OCI-LY3 (cell line): ENCODE measurements around the gene CABP2.

Experiments
- H2AFZ ChIP-seq: fragments of 200-600, 300-600 bp; shearing (Covaris generic); 2 replicates; pipeline ENCODE4 v1.6.0; 2014; ENCODE audit warnings: antibody characterized with exemption, low read depth, low read length
- H3K27ac ChIP-seq: fragments of 200-600, 300-600 bp; sonication (generic); 2 replicates; pipeline ENCODE4 v1.5.1; 2014; ENCODE audit warnings: mild to moderate bottlenecking, low read length, moderate library complexity, mixed read lengths
- H3K27me3 ChIP-seq: fragments of 200-600, 300-600 bp; sonication (generic); 2 replicates; pipeline ENCODE4 v1.6.1; 2014; ENCODE audit warnings: low read depth, low read length, mixed read lengths
- H3K36me3 ChIP-seq: fragments of 200-600, 300-600 bp; sonication (generic); replicated peaks from 2 replicates; pipeline ENCODE3; 2014; ENCODE audit warnings: low read depth, low read length, mixed read lengths
- H3K4me1 ChIP-seq: fragments of 300-600, 200-600 bp; sonication (generic); 2 replicates; pipeline ENCODE4 v1.6.1; 2014; ENCODE audit warnings: low read length, mixed read lengths
- H3K4me2 ChIP-seq: fragments of 200-600, 300-600 bp; sonication (generic); 2 replicates; pipeline ENCODE4 v1.6.1; 2014; ENCODE audit warnings: low read length, mixed read lengths
- H3K4me3 ChIP-seq: fragments of 300-600, 200-600 bp; sonication (generic); 2 replicates; pipeline ENCODE4 v1.5.1; 2014; ENCODE audit warnings: antibody characterized with exemption, mild to moderate bottlenecking, low read length, moderate library complexity
- H3K79me2 ChIP-seq: fragments of 300-600, 200-600 bp; shearing (Covaris generic); 2 replicates; pipeline ENCODE4 v1.6.1; 2014; ENCODE audit warnings: mild to moderate bottlenecking, low read length, mixed read lengths
- H3K9ac ChIP-seq: fragments of 300-600, 200-600 bp; shearing (Covaris generic); 2 replicates; pipeline ENCODE4 v1.6.0; 2014; ENCODE audit warnings: mild to moderate bottlenecking, low read length, moderate library complexity
- H3K9me3 ChIP-seq: fragments of 200-600, 300-600 bp; shearing (Covaris generic); 2 replicates; pipeline ENCODE4 v1.6.1; 2014; ENCODE audit warnings: low read length, mixed read lengths; ENCODE audit not compliant: insufficient read depth
- H4K20me1 ChIP-seq: fragments of 200-600, 300-600 bp; sonication (generic); 2 replicates; pipeline ENCODE4 v1.6.1; 2016; ENCODE audit warnings: low read length, mixed read lengths; ENCODE audit not compliant: insufficient read depth
- EZH2phosphoT487 ChIP-seq: fragments of 200-600 bp; shearing (Covaris generic); IDR thresholded peaks from 2 replicates; pipeline ENCODE4 v1.6.1; 2018; ENCODE audit warnings: antibody characterized with exemption, mixed run types, low read depth
- TF ChIP-seq, protein P1 (sequence below): fragments of 200-600, 300-600 bp; sonication (generic); IDR thresholded peaks from 2 replicates; pipeline ENCODE4 v1.5.1; 2014; ENCODE audit warnings: antibody characterized with exemption, low read length, low read depth

CABP2 gene

GRCh38 chr11:67521924-67522323 lies 1.3 kb downstream of the CABP2 start:
- H3K27ac ChIP-seq = no peak overlapping the region
- H3K4me3 ChIP-seq = no peak overlapping the region
- no peaks in the 10 kb centered on the region for H3K79me2 ChIP-seq
- H3K9me3 ChIP-seq = no peaks in the 10 kb centered on the region
- H2AFZ ChIP-seq = no peak overlapping the region
- H4K20me1 ChIP-seq = no peaks in the 10 kb centered on the region
- H3K4me2 ChIP-seq = no peak overlapping the region
- no peaks in the 10 kb centered on the region for H3K36me3 ChIP-seq
- no peak overlapping the region for H3K9ac ChIP-seq
- no peak for TF ChIP-seq EZH2phosphoT487
- TF ChIP-seq, protein P1, sequence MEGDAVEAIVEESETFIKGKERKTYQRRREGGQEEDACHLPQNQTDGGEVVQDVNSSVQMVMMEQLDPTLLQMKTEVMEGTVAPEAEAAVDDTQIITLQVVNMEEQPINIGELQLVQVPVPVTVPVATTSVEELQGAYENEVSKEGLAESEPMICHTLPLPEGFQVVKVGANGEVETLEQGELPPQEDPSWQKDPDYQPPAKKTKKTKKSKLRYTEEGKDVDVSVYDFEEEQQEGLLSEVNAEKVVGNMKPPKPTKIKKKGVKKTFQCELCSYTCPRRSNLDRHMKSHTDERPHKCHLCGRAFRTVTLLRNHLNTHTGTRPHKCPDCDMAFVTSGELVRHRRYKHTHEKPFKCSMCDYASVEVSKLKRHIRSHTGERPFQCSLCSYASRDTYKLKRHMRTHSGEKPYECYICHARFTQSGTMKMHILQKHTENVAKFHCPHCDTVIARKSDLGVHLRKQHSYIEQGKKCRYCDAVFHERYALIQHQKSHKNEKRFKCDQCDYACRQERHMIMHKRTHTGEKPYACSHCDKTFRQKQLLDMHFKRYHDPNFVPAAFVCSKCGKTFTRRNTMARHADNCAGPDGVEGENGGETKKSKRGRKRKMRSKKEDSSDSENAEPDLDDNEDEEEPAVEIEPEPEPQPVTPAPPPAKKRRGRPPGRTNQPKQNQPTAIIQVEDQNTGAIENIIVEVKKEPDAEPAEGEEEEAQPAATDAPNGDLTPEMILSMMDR = no peak
- H3K27me3 ChIP-seq = peaks cover 1% of the 10 kb centered on the region
- H3K4me1 ChIP-seq = no peaks in the 10 kb centered on the region

GRCh38 chr11:67520856-67521824 lies 2.1 kb downstream of the CABP2 start:
- Histone ChIP-seq H3K4me1 (no peaks in the 10 kb centered on the region), H4K20me1 (no peaks in the 10 kb centered on the region), H3K4me2 (no peak overlapping the region), H3K9ac (no peak overlapping the region), H3K9me3 (no peaks in the 10 kb centered on the region), H2AFZ (no peak overlapping the region), H3K36me3 (no peaks in the 10 kb centered on the region), H3K27ac (no peak overlapping the region), H3K27me3 (no peaks in the 10 kb centered on the region; the same call in none of the 2 replicates), H3K79me2 (no peaks in the 10 kb centered on the region), H3K4me3 (no peak overlapping the region)
- TF ChIP-seq, protein P1 = no peak
- TF ChIP-seq EZH2phosphoT487 = no peak

DNA sequence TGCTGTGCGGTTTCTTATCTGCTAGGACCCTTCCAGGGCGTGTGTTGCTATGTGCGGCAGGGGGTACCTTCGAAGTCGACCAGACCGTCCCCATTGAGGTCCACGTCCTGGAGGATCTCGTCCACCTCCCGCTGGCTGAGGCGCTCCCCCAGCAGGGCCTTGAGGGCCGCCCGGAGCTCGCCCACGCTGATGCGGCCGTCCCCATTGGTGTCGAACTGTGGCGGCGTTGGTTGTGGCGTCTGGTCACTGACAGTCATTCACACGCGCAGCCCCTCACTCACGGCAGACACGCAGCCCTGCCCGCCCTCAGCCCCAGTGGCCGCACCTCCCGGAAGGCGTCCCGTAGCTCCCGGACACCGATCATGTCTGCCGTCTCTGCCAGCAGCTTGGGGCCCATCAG lies 3.5 kb downstream of the CABP2 start:
- Histone ChIP-seq H3K79me2 (no peaks in the 10 kb centered on the region), H3K36me3 (no peaks in the 10 kb centered on the region), H3K9ac (no peak overlapping the region), H3K27ac (no peak overlapping the region), H3K4me3 (no peak overlapping the region), H3K9me3 (no peaks in the 10 kb centered on the region), H3K4me2 (no peak overlapping the region), H3K4me1 (no peaks in the 10 kb centered on the region), H2AFZ (no peak overlapping the region), H3K27me3 (peaks cover 9% of the 10 kb centered on the region), H4K20me1 (no peaks in the 10 kb centered on the region)
- TF ChIP-seq, protein P1 = no peak
- no peak for TF ChIP-seq EZH2phosphoT487

DNA sequence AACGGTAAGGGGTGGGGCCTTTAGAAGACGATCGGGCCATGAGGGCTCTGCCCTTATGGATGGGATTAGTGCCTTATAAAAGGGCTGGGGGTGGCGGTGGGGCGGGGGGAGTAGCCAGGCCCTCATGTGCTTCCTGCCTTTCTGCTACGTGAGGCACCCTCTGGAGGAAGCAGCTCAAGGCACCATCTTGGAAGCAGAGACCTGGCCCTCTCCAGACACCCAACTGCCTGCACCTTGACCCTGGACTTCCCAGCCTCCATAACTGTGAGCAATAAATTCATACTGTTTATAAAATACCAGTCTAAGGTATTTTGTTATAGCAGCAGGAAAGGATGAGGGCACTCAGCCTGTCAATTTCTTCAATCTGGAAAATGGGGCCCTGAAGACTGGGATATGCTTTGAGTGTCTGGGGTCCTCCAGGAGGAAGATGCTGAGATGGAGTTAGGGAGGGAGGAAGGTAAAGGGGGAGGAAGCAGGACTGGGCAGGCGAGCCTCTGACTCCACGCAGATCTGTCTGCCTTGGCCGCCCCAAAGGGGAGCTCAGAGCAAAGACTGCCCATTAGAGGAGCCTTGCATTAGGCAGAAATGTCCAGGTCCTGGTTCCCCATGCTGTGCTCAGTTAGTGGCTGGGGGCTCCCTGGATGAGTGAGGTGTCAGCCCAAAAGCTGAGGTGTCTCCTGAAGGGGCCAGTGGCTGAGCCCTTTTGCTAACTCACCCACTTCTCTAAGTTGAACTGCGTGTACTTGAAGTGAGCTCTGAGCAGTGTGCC lies 5.3 kb downstream of the CABP2 start:
- no peak overlapping the region for H3K27ac ChIP-seq
- no peak for TF ChIP-seq EZH2phosphoT487
- TF ChIP-seq, protein P1 = no peak
- H3K36me3 ChIP-seq = no peaks in the 10 kb centered on the region
- no peaks in the 10 kb centered on the region for H4K20me1 ChIP-seq
- no peaks in the 10 kb centered on the region for H3K9me3 ChIP-seq
- no peak overlapping the region for H3K9ac ChIP-seq
- H3K4me3 ChIP-seq = no peak overlapping the region
- peaks cover 16% of the 10 kb centered on the region for H3K27me3 ChIP-seq
- no peaks in the 10 kb centered on the region for H3K79me2 ChIP-seq
- no peak overlapping the region; the same call in 1 of the 2 replicates for H2AFZ ChIP-seq
- no peaks in the 10 kb centered on the region for H3K4me1 ChIP-seq
- H3K4me2 ChIP-seq = no peak overlapping the region
